ENCODE results near the gene NAGA.
"Not testable (repeated sequence)": the region's sequence is repeated elsewhere in the genome, so short reads cannot be mapped to it uniquely, and the experiment has no call there.

- not testable (repeated sequence) for TF ChIP-seq EZH2phosphoT487 (IDR thresholded peaks at IDR 0.05; ENCODE audit: insufficient read depth, low read depth); EZH2 (IDR thresholded peaks at IDR 0.05; ENCODE audit: insufficient read depth, poor library complexity, severe bottlenecking)
Measured at GRCh38 chr22:42112793-42113192, 42.2 kb upstream of the NAGA start.
